Glutamatergic neuron (in vitro differentiated cells): ENCODE data around the gene NOSTRIN. TPM values are rescaled to one million over a fixed set of nuclear protein-coding genes. Genes with fewer than 3 reads are reported as not detected.
"Not testable (repeated sequence)": the region's sequence is repeated elsewhere in the genome, so short reads cannot be mapped to it uniquely, and the experiment has no call there.

Experiments
- DNase-seq: peaks from one replicate; pipeline ENCODE4 v3.0.0; 2022
- H3K27ac Mint-ChIP-seq: one replicate; pipeline ENCODE4 v1.8.0; 2020; ENCODE audit warnings: mild to moderate bottlenecking, mixed read lengths, inconsistent platforms; ENCODE audit not compliant: unreplicated experiment
- H3K27me3 Mint-ChIP-seq: one replicate; pipeline ENCODE4 v1.8.0; 2020; ENCODE audit warnings: mild to moderate bottlenecking, moderate library complexity, mixed read lengths, inconsistent platforms; ENCODE audit not compliant: unreplicated experiment
- H3K36me3 Mint-ChIP-seq: one replicate; pipeline ENCODE4 v1.8.0; 2020; ENCODE audit warnings: mild to moderate bottlenecking, mixed read lengths, inconsistent platforms; ENCODE audit not compliant: unreplicated experiment
- H3K4me1 Mint-ChIP-seq: one replicate; pipeline ENCODE4 v1.8.0; 2020; ENCODE audit warnings: mild to moderate bottlenecking, low read depth, mixed read lengths, inconsistent platforms; ENCODE audit not compliant: unreplicated experiment
- H3K4me3 Mint-ChIP-seq: one replicate; pipeline ENCODE4 v1.8.0; 2020; ENCODE audit warnings: mild to moderate bottlenecking, mixed read lengths, inconsistent platforms; ENCODE audit not compliant: unreplicated experiment
- H3K9me3 Mint-ChIP-seq: one replicate; pipeline ENCODE4 v1.8.0; 2020; ENCODE audit warnings: mild to moderate bottlenecking, moderate library complexity, mixed read lengths, inconsistent platforms; ENCODE audit not compliant: unreplicated experiment
- CTCF ChIP-seq: fragments of 200-600 bp; sonication (generic); IDR thresholded peaks from one replicate; pipeline ENCODE4 v1.5.0; 2021; ENCODE audit not compliant: partially characterized antibody, unreplicated experiment
- total RNA-seq: library from RNA; stranded (reverse); fragmentation: NEBNext Ultra II Directional; extraction: Animal tissue kit (Norgen Biotek cat#: 25700); gene quantifications from one replicate; pipeline ENCODE4 v1.2.1, GENCODE V29; 2021; ENCODE audit not compliant: unreplicated experiment

NOSTRIN gene
- total RNA-seq, 1 donor from 2014 or later, result not detected

- no peak overlapping the region for H3K4me3 Mint-ChIP-seq
Measured at GRCh38 chr2:168765401-168765800, 37.0 kb upstream of the NOSTRIN start.

GRCh38 chr2:168766600-168766999 lies 35.8 kb upstream of the NOSTRIN start:
- TF ChIP-seq CTCF, result no peak
- H3K27ac Mint-ChIP-seq, result peak overlapping the region; percentile 40
- peaks cover 5% of the 10 kb centered on the region for H3K9me3 Mint-ChIP-seq
- H3K4me3 Mint-ChIP-seq, result no peak overlapping the region
- peak; percentile 38 for DNase-seq
- H3K4me1 Mint-ChIP-seq, result peaks cover 11% of the 10 kb centered on the region
- H3K27me3 Mint-ChIP-seq, result peaks cover 2% of the 10 kb centered on the region
- peaks cover 10% of the 10 kb centered on the region for H3K36me3 Mint-ChIP-seq

More at GRCh38 chr2:168765401-168765800, 37.0 kb upstream of the NOSTRIN start:
- Mint-ChIP-seq H3K27me3 (peaks cover 2% of the 10 kb centered on the region), H3K27ac (no peak overlapping the region), H3K36me3 (peaks cover 10% of the 10 kb centered on the region), H3K4me1 (peaks cover 11% of the 10 kb centered on the region), H3K9me3 (peaks cover 5% of the 10 kb centered on the region)
- DNase-seq, result no peak
- TF ChIP-seq CTCF, result no peak

GRCh38 chr2:168767258-168767657 lies 35.2 kb upstream of the NOSTRIN start:
- Mint-ChIP-seq H3K4me3 (no peak overlapping the region), H3K4me1 (peaks cover 11% of the 10 kb centered on the region), H3K27me3 (peaks cover 2% of the 10 kb centered on the region), H3K9me3 (peaks cover 5% of the 10 kb centered on the region), H3K36me3 (peaks cover 10% of the 10 kb centered on the region), H3K27ac (no peak overlapping the region)
- no peak for TF ChIP-seq CTCF
- DNase-seq, result no peak

GRCh38 chr2:168768357-168768756 lies 34.1 kb upstream of the NOSTRIN start:
- H3K27me3 Mint-ChIP-seq, H3K9me3 Mint-ChIP-seq, H3K27ac Mint-ChIP-seq, H3K4me3 Mint-ChIP-seq, DNase-seq: not testable (repeated sequence)
- Mint-ChIP-seq H3K4me1 (peaks cover 11% of the 10 kb centered on the region), H3K36me3 (peaks cover 10% of the 10 kb centered on the region)

GRCh38 chr2:168770796-168771195 lies 31.6 kb upstream of the NOSTRIN start:
- H3K9me3 Mint-ChIP-seq, result peaks cover 10% of the 10 kb centered on the region
- H3K36me3 Mint-ChIP-seq, result peaks cover 10% of the 10 kb centered on the region
- H3K27ac Mint-ChIP-seq, result no peak overlapping the region
- H3K4me1 Mint-ChIP-seq, result peaks cover 11% of the 10 kb centered on the region
- no peaks in the 10 kb centered on the region for H3K27me3 Mint-ChIP-seq
- no peak for DNase-seq
- H3K4me3 Mint-ChIP-seq, result no peak overlapping the region
- TF ChIP-seq CTCF, result no peak
